Measurements from ENCODE around the gene TCF7L1.

DNA sequence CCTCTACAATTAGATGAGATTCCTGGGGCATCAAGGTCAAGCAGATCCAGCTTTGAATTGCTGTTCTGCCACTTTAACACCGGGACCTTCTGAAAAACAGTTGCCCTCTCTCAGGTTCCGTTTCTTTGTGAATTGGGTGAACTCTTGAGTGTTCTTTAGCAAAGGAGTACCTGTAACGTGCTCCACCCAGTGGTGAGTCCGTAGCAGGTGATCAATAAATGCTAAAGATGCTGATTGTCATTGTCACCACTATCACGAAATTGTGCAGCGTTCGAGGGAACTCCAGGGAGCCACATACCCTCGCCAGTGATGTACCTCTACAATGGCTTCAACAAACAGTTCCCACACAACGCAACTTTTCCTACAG lies 81.9 kb downstream of the TCF7L1 start:
- TF ChIP-seq NFIC (IDR thresholded peaks at IDR 0.05) (no peak), CTCF (IDR thresholded peaks at IDR 0.05 in 2 of 3, conservative IDR thresholded peaks at IDR 0.05 in 1 of 3; ENCODE audit: insufficient read depth in 2 of 3, low read depth in 1 of 3, low read length in 3 of 3) (peak in 1 of 3 experiments; percentile 9; a peak in 1 of 6 replicates), FOXP1 (CRISPR knock-in tag; IDR thresholded peaks at IDR 0.05) (no peak), EHMT2 (IDR thresholded peaks at IDR 0.05) (no peak), GABPB1 (CRISPR knock-in tag; IDR thresholded peaks at IDR 0.05) (no peak), SMAD1 (IDR thresholded peaks at IDR 0.05; ENCODE audit: low read depth, low read length, partially characterized antibody) (no peak), RFX5 (IDR thresholded peaks at IDR 0.05; ENCODE audit: low read depth, low read length) (no peak), ZNF184 (CRISPR knock-in tag; IDR thresholded peaks at IDR 0.05) (no peak), EGR1 (conservative IDR thresholded peaks at IDR 0.05) (no peak), PRMT5 (CRISPR knock-in tag; IDR thresholded peaks at IDR 0.05) (no peak), ZNF124 (CRISPR knock-in tag; IDR thresholded peaks at IDR 0.05) (no peak), ZNF12 (CRISPR knock-in tag; IDR thresholded peaks at IDR 0.05) (no peak)

Data from K562 (cell line).